Hypothalamus (tissue), 51 donors: Measurements from ENCODE around the gene FHIP1B.
A peak's percentile ranks its signal among the peaks of the same experiment; 100 is the strongest.
"Not testable (repeated sequence)": the region's sequence is repeated elsewhere in the genome, so short reads cannot be mapped to it uniquely, and the experiment has no call there.

Source experiments
- DNase-seq, 51 donors: peaks; one replicate each; lab custom pipeline; 2025; lab: John Stamatoyannopoulos, UW

The FHIP1B gene

GRCh38 chr11:6234387-6235107 lies at the start of gene FHIP1B:
Gene FHIP1B (minus strand): TSS chr11:6234636. CDS start chr11:6224516, 10,120 bp downstream.
- peak; percentile 68 to 100 (median 99) for DNase-seq

- no peak for DNase-seq
Measured at GRCh38 chr11:6283453-6284023, 49.1 kb upstream of the FHIP1B start.

GRCh38 chr11:6280809-6281208 lies 46.4 kb upstream of the FHIP1B start:
- not testable (repeated sequence) for DNase-seq

GRCh38 chr11:6273188-6273587 lies 38.8 kb upstream of the FHIP1B start:
- DNase-seq: peak in 1 of 51 donors; percentile 32

GRCh38 chr11:6271598-6271997 lies 37.2 kb upstream of the FHIP1B start:
- no peak for DNase-seq

- DNase-seq: no peak
Measured at GRCh38 chr11:6270584-6271246, 36.3 kb upstream of the FHIP1B start.

GRCh38 chr11:6269994-6270393 lies 35.6 kb upstream of the FHIP1B start:
- DNase-seq: no peak

GRCh38 chr11:6268820-6269219 lies 34.4 kb upstream of the FHIP1B start:
- DNase-seq: no peak

GRCh38 chr11:6263662-6264061 lies 29.2 kb upstream of the FHIP1B start:
- no peak for DNase-seq

GRCh38 chr11:6260207-6260726 lies 25.8 kb upstream of the FHIP1B start:
- DNase-seq: peak in 2 of 51 donors; percentile 18 to 28

- peak in 5 of 51 donors; percentile 15 to 50 (median 36) for DNase-seq
Measured at GRCh38 chr11:6258571-6259081, 24.2 kb upstream of the FHIP1B start.

- no peak for DNase-seq
Measured at GRCh38 chr11:6258141-6258540, 23.7 kb upstream of the FHIP1B start.

GRCh38 chr11:6253197-6253596 lies 18.8 kb upstream of the FHIP1B start:
- DNase-seq: no peak

GRCh38 chr11:6251990-6252473 lies 17.6 kb upstream of the FHIP1B start:
- DNase-seq: peak in 1 of 51 donors; percentile 22

- peak in 23 of 51 donors; percentile 7 to 54 (median 31) for DNase-seq
Measured at GRCh38 chr11:6251120-6251733, 16.8 kb upstream of the FHIP1B start.

- peak in 4 of 51 donors; percentile 6 to 47 (median 24) for DNase-seq
Measured at GRCh38 chr11:6249770-6250555, 15.5 kb upstream of the FHIP1B start.

- not testable (repeated sequence) for DNase-seq
Measured at GRCh38 chr11:6248897-6249296, 14.5 kb upstream of the FHIP1B start.

- DNase-seq: no peak
Measured at GRCh38 chr11:6248248-6248647, 13.8 kb upstream of the FHIP1B start.

- DNase-seq: no peak
Measured at GRCh38 chr11:6245536-6245935, 11.1 kb upstream of the FHIP1B start.

GRCh38 chr11:6241316-6241715 lies 6.9 kb upstream of the FHIP1B start:
- no peak for DNase-seq
